A673 (cell line): ENCODE results near the gene TBC1D24. TPM values are rescaled to one million over a fixed set of nuclear protein-coding genes. Genes with fewer than 3 reads are reported as not detected.
"Not testable (repeated sequence)": the region's sequence is repeated elsewhere in the genome, so short reads cannot be mapped to it uniquely, and the experiment has no call there.

Experiments
- BruUV-seq: library from RNA; stranded (reverse); fragments of 400-500 nt; replicated peaks from 2 replicates; lab custom pipeline; 2021; lab: Mats Ljungman, UMichigan
- CTCF ChIA-PET: fragments of 300-600 bp; sonication (Branson Sonifier 250); formaldehyde crosslinking; loops from one replicate; lab custom pipeline; 2022; ENCODE audit warnings: antibody characterized with exemption; lab: Charles Lee
- POLR2A ChIA-PET: fragments of 300-600 bp; sonication (Branson Sonifier 250); formaldehyde crosslinking; loops from one replicate; lab custom pipeline; 2022; ENCODE audit warnings: antibody characterized with exemption; ENCODE audit not compliant: low non-redundant PET; lab: Charles Lee
- DNase-seq: peaks from one replicate; pipeline ENCODE4 v3.0.0-alpha.2; 2015; ENCODE audit warnings: low spot score
- H3K27ac ChIP-seq: fragments of 200-600 bp; sonication (generic); 2 replicates; pipeline ENCODE4 v1.5.1; 2016; ENCODE audit warnings: mixed run types, low read depth, mild to moderate bottlenecking, mixed read lengths, antibody characterized with exemption, low read length; ENCODE audit not compliant: poor library complexity, severe bottlenecking
- H3K27me3 ChIP-seq: fragments of 200-600 bp; sonication (generic); replicated peaks from 2 replicates; pipeline ENCODE4 v1.6.1; 2017; ENCODE audit warnings: mixed run types, low read depth, mild to moderate bottlenecking, mixed read lengths, antibody characterized with exemption, low read length; ENCODE audit not compliant: insufficient read depth, poor library complexity
- H3K36me3 ChIP-seq: fragments of 200-600 bp; sonication (generic); 2 replicates; pipeline ENCODE4 v1.6.1; 2016; ENCODE audit warnings: mixed run types, mild to moderate bottlenecking, mixed read lengths, antibody characterized with exemption, low read length; ENCODE audit not compliant: insufficient read depth, poor library complexity, severe bottlenecking
- H3K4me1 ChIP-seq: fragments of 200-600 bp; sonication (generic); 2 replicates; pipeline ENCODE4 v1.6.1; 2017; ENCODE audit warnings: mixed run types, mild to moderate bottlenecking, mixed read lengths, antibody characterized with exemption, low read length; ENCODE audit not compliant: insufficient read depth, poor library complexity, severe bottlenecking
- H3K4me3 ChIP-seq: fragments of 200-600 bp; sonication (generic); 2 replicates; pipeline ENCODE4 v1.5.1; 2016; ENCODE audit warnings: low read depth, mixed run types, mild to moderate bottlenecking, mixed read lengths, low read length; ENCODE audit not compliant: poor library complexity, severe bottlenecking
- H3K9me3 ChIP-seq: fragments of 200-600 bp; sonication (generic); 2 replicates; pipeline ENCODE4 v1.6.1; 2016; ENCODE audit warnings: mixed run types, low read depth, mild to moderate bottlenecking, mixed read lengths, antibody characterized with exemption, low read length; ENCODE audit not compliant: poor library complexity, severe bottlenecking
- EZH2 ChIP-seq: fragments of 200-600 bp; sonication (generic); IDR thresholded peaks from 2 replicates; pipeline ENCODE4 v1.6.1; 2017; ENCODE audit warnings: borderline replicate concordance, low read depth, mild to moderate bottlenecking, mixed read lengths, antibody characterized with exemption, low read length; ENCODE audit not compliant: poor library complexity, severe bottlenecking
- intact Hi-C: fragments of 100-400 bp; cut with micrococcal nuclease; formaldehyde crosslinking; loops from one replicate; pipeline ENCODE4 v1.10.0; 2022; ENCODE audit not compliant: unreplicated experiment
- total RNA-seq: library from RNA; stranded (reverse); gene quantifications from 2 replicates; pipeline ENCODE4 v1.2.3, GENCODE V29; 2021
- TF ChIP-seq, protein P1 (sequence below): fragments of 300-800, 200-600 bp; sonication (generic); conservative IDR thresholded peaks from 2 replicates; pipeline ENCODE4 v1.5.1; 2017; ENCODE audit warnings: low read depth, mild to moderate bottlenecking, antibody characterized with exemption, low read length, moderate library complexity, mixed read lengths

TBC1D24 gene
- total RNA-seq, 1 experiment from 2014 or later = 24.2 TPM

DNA sequence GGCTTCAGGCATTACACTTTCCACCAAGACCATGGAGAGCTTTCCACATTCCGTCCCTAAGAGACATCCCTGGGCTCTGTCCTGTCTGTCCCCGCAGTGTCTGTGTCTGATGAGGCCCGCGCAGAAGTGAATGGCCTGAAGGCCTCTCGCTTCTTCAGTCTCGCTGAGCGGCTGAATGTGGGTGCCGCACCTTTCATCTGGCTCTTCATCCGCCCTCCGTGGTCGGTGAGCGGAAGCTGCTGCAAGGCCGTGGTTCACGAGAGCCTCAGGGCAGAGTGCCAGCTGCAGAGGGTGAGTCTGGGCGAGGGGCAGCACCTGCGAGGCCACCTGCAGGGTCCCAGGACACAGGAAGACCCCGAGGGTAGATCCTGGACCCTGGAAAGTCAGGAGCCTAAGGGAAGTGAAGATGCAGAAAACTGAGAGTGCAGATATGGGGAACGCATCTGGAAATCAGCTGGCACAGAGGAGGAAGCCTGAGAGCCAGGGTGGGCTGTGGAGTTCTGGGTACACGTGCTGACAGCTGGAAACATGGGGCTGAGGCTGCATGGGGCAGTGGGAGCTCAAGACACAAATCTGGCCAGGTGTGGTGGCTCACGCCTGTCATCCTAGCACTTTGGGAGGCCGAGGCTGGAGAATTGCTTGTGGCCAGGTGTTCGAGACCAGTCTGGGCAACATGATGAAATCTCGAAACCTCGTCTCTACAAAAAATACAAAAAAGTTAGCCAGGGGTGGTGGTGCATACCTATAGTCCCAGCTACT, 37.7 kb upstream of the TBC1D24 start:
- peaks cover 82% of the 10 kb centered on the region for H3K36me3 ChIP-seq
- H3K4me3 ChIP-seq = no peak overlapping the region
- no peak for TF ChIP-seq EZH2
- TF ChIP-seq, protein P1, sequence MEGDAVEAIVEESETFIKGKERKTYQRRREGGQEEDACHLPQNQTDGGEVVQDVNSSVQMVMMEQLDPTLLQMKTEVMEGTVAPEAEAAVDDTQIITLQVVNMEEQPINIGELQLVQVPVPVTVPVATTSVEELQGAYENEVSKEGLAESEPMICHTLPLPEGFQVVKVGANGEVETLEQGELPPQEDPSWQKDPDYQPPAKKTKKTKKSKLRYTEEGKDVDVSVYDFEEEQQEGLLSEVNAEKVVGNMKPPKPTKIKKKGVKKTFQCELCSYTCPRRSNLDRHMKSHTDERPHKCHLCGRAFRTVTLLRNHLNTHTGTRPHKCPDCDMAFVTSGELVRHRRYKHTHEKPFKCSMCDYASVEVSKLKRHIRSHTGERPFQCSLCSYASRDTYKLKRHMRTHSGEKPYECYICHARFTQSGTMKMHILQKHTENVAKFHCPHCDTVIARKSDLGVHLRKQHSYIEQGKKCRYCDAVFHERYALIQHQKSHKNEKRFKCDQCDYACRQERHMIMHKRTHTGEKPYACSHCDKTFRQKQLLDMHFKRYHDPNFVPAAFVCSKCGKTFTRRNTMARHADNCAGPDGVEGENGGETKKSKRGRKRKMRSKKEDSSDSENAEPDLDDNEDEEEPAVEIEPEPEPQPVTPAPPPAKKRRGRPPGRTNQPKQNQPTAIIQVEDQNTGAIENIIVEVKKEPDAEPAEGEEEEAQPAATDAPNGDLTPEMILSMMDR = no peak
- no peaks in the 10 kb centered on the region for H3K9me3 ChIP-seq
- no peak overlapping the region for H3K27ac ChIP-seq
- intact Hi-C loops = no loop called here
- ChIA-PET CTCF (no interaction called here), POLR2A (no interaction called here)
- no TSS peak for BruUV-seq
- H3K4me1 ChIP-seq = no peaks in the 10 kb centered on the region
- DNase-seq = no peak
- H3K27me3 ChIP-seq = no peaks in the 10 kb centered on the region

DNA sequence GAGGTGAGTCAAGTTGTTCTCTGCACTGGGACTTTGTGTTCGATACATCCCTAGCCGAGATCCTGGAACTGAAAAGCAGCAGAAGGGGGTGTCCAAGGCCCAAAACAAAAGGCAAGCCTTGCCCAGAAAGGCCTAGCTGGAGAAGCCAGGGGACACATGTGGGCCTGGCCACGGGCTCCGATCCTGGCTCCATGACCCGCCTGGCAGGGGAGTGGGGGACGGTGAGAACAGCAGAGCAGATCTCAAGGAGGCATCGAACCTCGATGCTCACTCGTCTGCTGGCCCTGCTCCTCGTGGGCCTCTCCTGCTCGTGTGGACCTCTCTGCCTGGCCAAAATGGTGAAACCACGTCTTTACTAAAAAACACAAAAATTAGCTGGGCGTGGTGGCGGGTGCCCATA, 36.8 kb upstream of the TBC1D24 start:
- intact Hi-C loops = no loop called here
- no peak for TF ChIP-seq EZH2
- TF ChIP-seq, protein P1 = no peak
- POLR2A ChIA-PET = no interaction called here
- BruUV-seq = no TSS peak
- Histone ChIP-seq H3K4me3 (no peak overlapping the region), H3K27ac (no peak overlapping the region), H3K4me1 (no peaks in the 10 kb centered on the region), H3K9me3 (no peaks in the 10 kb centered on the region), H3K36me3 (peaks cover 74% of the 10 kb centered on the region), H3K27me3 (no peaks in the 10 kb centered on the region)
- CTCF ChIA-PET = no interaction called here
- DNase-seq = no peak

DNA sequence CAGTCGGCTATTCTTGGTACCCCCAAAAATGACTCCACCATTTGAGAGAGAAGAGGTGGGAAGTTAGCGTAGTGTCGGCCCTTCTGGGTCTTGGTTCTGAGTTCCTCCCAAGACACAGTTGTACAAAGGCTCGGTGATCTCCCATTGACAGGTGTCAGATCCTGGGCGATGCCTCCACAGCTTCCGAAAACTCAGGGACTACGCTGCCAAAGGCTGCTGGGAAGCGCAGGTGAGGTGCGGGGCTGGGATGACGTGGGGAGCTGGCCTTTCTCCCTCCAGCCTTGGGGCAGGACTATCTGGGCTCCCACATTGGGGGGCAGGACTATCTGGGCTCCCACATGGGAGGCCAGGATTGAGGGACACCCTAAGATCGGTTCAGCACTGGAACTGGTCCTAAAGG, 35.3 kb upstream of the TBC1D24 start:
- no TSS peak for BruUV-seq
- Histone ChIP-seq H3K27ac (no peak overlapping the region), H3K9me3 (no peaks in the 10 kb centered on the region), H3K36me3 (peaks cover 76% of the 10 kb centered on the region), H3K4me1 (no peaks in the 10 kb centered on the region), H3K27me3 (no peaks in the 10 kb centered on the region), H3K4me3 (no peak overlapping the region)
- ChIA-PET POLR2A (no interaction called here), CTCF (no interaction called here)
- intact Hi-C loops = no loop called here
- no peak for DNase-seq
- TF ChIP-seq, protein P1 = no peak
- TF ChIP-seq EZH2 = no peak

DNA sequence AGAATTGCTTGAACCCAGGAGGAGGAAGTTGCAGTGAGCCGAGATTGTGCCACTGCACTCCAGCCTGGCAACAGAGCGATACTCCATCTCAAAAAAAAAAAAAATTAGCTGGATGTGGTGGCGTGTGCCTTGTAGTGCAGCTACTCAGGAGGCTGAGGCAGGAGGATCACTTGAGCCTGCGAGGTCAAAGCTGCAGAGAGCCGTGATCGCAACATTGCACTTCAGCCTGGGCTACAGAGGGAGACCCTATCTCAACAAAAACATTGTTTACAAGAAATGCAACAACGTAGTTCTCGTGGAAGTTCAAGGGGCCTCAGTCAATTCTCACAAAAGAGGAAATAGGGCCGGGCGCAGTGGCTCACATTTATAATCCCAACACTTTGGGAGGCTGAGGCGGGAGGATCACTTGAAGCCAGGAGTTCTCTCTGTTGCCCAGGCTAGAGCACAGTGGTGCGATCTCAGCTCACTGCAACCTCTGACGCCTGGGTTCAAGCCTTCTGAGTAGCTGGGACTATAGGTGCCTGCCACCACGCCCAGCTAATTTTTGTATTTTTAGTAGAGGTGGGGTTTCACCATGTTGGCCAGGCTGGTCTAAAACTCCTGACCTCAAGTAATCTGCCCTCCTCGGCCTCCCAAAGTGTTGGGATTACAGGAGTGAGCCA, 33.7 kb upstream of the TBC1D24 start:
- H3K27me3 ChIP-seq, CTCF ChIA-PET, BruUV-seq, H3K9me3 ChIP-seq, H3K27ac ChIP-seq, H3K4me1 ChIP-seq, H3K4me3 ChIP-seq, DNase-seq, POLR2A ChIA-PET, intact Hi-C loops: not testable (repeated sequence)
- peaks cover 81% of the 10 kb centered on the region for H3K36me3 ChIP-seq
